ENCODE measurements around the gene OTUD5. TPM values are rescaled to one million over a fixed set of nuclear protein-coding genes. Genes with fewer than 3 reads are reported as not detected.

OTUD5 gene
- total and polyA plus RNA-seq, 2 of the 13 experiments (the other 11 are each of a cell fraction or from before 2014, with no cell fraction given), result 18.4 to 42.2 TPM

DNA sequence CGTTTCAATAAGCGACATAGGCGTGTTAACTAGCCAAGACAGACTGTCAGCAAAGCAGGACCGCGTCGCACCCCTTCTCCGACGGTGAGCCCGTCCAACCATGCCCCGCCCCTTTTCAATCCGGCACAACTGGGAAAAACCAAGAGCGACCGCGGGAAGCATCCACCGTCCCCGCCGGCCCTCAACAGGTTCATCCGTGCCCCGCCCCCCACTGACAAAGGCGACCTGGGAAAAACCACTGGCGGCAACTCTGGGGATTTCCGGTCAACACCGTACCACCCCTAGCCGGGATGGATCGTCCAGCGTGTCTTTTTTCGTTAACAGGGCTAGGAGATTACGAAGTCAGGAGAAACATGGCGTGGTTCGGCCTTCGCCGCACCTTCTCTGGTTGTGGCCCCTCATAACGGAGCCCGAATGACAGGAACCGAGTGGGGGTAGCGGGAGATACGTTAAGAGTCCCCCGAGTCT lies 60.2 kb downstream of the OTUD5 start:
- Histone ChIP-seq H2AFZ (ENCODE audit: low read length) (no peak overlapping the region), H3K4me2 (ENCODE audit: low read depth, low read length) (peak overlapping the region; percentile 81), H3K27me3 (ENCODE audit: control insufficient read depth in 1 of 2, insufficient read depth in 2 of 2, low read length in 2 of 2) (no peaks in the 10 kb centered on the region), H3K9me3 (ENCODE audit: low read length) (no peaks in the 10 kb centered on the region), H3K4me1 (ENCODE audit: insufficient read depth, low read length) (peaks cover 35% of the 10 kb centered on the region), H3K36me3 (replicated peaks in 1 of 2; ENCODE audit: control insufficient read depth in 1 of 2, insufficient read depth in 2 of 2, low read length in 2 of 2) (peaks cover 6 to 12% of the 10 kb centered on the region in 2 experiments; a peak in 4 of 5 replicates), H3K4me3 (replicated peaks in 1 of 3; ENCODE audit: insufficient read depth in 1 of 3, low read depth in 2 of 3, low read length in 3 of 3) (peak overlapping the region; percentile 72 to 80 (median 75); a peak in 5 of 6 replicates), H4K20me1 (ENCODE audit: insufficient read depth, low read length) (no peaks in the 10 kb centered on the region; the same call in 1 of the 2 replicates), H3K27ac (ENCODE audit: extremely low read length, insufficient read depth, low read length) (peak overlapping the region; percentile 93), H3K9ac (ENCODE audit: insufficient read depth, low read depth, low read length) (peak overlapping the region; percentile 94), H3K79me2 (ENCODE audit: insufficient read depth, low read length) (peaks cover 29% of the 10 kb centered on the region)
- FAIRE-seq, result peak; percentile 47
- ChIA-PET POLR2A (interaction anchor here (0.7 to 3.1 kb wide), 15 partner anchors 10 to 294 kb away, joined by 3 to 42 read pairs (median 4); partner anchors contain the start of genes GRIPAP1, HDAC6, PCSK1N and PIM2), CTCF (ENCODE audit: low intra/inter-chr PET ratio, low total read pairs) (interaction anchor here (1.4 kb wide), 1 partner anchor 20 kb away, joined by 3 read pairs; no protein-coding TSS in a partner anchor)
- DNase-seq (ENCODE audit: low spot score), result peak; percentile 66
- TSS peak; percentile 68 for BruUV-seq (replicated peaks)
- 3% methylated on average over 6 of the region's 38 CpGs for WGBS (ENCODE audit: low lambda C conversion rate)
- peak; percentile 63 for ATAC-seq
- intact Hi-C loops (cut with micrococcal nuclease; ENCODE audit: unreplicated experiment), result loop anchor here (2.0 kb wide), 1 partner anchor 20 kb away; no protein-coding TSS in a partner anchor
- in situ Hi-C loops (cut with HindIII; ENCODE audit: extremely low pct_ligation_motif_present, low pct_unique_long_range_greater_than_20kb), result no loop called here
- TF ChIP-seq ZNF431 (CRISPR knock-in tag; IDR thresholded peaks at IDR 0.05; ENCODE audit: borderline replicate concordance, low read depth) (no peak), EED (CRISPR knock-in tag; IDR thresholded peaks at IDR 0.05) (no peak), FOXA1 (IDR thresholded peaks at IDR 0.05) (no peak), FOXA1 (CRISPR knock-in tag; IDR thresholded peaks at IDR 0.05) (no peak), HDAC1 (CRISPR knock-in tag; IDR thresholded peaks at IDR 0.05) (0 out of 2 replicates have a peak, but pooled peaks have one; percentile 9), ZKSCAN8 (CRISPR knock-in tag; IDR thresholded peaks at IDR 0.05; ENCODE audit: borderline replicate concordance) (no peak), ZNF7 (CRISPR knock-in tag; IDR thresholded peaks at IDR 0.05) (no peak), GABPB1 (CRISPR knock-in tag; IDR thresholded peaks at IDR 0.05) (peak; percentile 62; the same call in 1 of the 2 replicates), FOXO1 (CRISPR knock-in tag; IDR thresholded peaks at IDR 0.05) (no peak), MED1 (CRISPR knock-in tag; IDR thresholded peaks at IDR 0.05) (0 out of 2 replicates have a peak, but pooled peaks have one; percentile 25), ZNF468 (CRISPR knock-in tag; IDR thresholded peaks at IDR 0.05) (no peak), ZNF879 (CRISPR knock-in tag; IDR thresholded peaks at IDR 0.05) (0 out of 2 replicates have a peak, but pooled peaks have one; percentile 52), U2AF1 (optimal IDR thresholded peaks at IDR 0.05; ENCODE audit: low read depth, low read length) (peak; percentile 44), BHLHE40 (IDR thresholded peaks at IDR 0.05; ENCODE audit: low read length) (peak; percentile 85), PAX8 (CRISPR knock-in tag; IDR thresholded peaks at IDR 0.05; ENCODE audit: borderline replicate concordance) (no peak), RAD51 (IDR thresholded peaks at IDR 0.05; ENCODE audit: borderline replicate concordance) (no peak), THAP11 (CRISPR knock-in tag; IDR thresholded peaks at IDR 0.05) (peak; percentile 2; the same call in 1 of the 2 replicates), CBX1 (IDR thresholded peaks at IDR 0.05; ENCODE audit: low read depth) (no peak), ZNF282 (IDR thresholded peaks at IDR 0.05; ENCODE audit: partially characterized antibody) (no peak), ZSCAN31 (CRISPR knock-in tag; IDR thresholded peaks at IDR 0.05; ENCODE audit: low read depth) (no peak), SP1 (IDR thresholded peaks at IDR 0.05) (no peak), SP1 (CRISPR knock-in tag; IDR thresholded peaks at IDR 0.05) (0 out of 2 replicates have a peak, but pooled peaks have one; percentile 18)
- TF ChIP-seq, protein P1, sequence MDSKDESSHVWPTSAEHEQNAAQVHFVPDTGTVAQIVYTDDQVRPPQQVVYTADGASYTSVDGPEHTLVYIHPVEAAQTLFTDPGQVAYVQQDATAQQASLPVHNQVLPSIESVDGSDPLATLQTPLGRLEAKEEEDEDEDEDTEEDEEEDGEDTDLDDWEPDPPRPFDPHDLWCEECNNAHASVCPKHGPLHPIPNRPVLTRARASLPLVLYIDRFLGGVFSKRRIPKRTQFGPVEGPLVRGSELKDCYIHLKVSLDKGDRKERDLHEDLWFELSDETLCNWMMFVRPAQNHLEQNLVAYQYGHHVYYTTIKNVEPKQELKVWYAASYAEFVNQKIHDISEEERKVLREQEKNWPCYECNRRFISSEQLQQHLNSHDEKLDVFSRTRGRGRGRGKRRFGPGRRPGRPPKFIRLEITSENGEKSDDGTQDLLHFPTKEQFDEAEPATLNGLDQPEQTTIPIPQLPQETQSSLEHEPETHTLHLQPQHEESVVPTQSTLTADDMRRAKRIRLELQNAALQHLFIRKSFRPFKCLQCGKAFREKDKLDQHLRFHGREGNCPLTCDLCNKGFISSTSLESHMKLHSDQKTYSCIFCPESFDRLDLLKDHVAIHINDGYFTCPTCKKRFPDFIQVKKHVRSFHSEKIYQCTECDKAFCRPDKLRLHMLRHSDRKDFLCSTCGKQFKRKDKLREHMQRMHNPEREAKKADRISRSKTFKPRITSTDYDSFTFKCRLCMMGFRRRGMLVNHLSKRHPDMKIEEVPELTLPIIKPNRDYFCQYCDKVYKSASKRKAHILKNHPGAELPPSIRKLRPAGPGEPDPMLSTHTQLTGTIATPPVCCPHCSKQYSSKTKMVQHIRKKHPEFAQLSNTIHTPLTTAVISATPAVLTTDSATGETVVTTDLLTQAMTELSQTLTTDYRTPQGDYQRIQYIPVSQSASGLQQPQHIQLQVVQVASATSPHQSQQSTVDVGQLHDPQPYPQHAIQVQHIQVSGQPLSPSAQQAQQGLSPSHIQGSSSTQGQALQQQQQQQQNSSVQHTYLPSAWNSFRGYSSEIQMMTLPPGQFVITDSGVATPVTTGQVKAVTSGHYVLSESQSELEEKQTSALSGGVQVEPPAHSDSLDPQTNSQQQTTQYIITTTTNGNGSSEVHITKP (CRISPR knock-in tag; IDR thresholded peaks at IDR 0.05; ENCODE audit: low read depth), result peak; percentile 98
- TF ChIP-seq, protein P2, sequence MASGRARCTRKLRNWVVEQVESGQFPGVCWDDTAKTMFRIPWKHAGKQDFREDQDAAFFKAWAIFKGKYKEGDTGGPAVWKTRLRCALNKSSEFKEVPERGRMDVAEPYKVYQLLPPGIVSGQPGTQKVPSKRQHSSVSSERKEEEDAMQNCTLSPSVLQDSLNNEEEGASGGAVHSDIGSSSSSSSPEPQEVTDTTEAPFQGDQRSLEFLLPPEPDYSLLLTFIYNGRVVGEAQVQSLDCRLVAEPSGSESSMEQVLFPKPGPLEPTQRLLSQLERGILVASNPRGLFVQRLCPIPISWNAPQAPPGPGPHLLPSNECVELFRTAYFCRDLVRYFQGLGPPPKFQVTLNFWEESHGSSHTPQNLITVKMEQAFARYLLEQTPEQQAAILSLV (CRISPR knock-in tag; IDR thresholded peaks at IDR 0.05; ENCODE audit: borderline replicate concordance), result no peak
